ENCODE results near the gene TMEM130.

DNA sequence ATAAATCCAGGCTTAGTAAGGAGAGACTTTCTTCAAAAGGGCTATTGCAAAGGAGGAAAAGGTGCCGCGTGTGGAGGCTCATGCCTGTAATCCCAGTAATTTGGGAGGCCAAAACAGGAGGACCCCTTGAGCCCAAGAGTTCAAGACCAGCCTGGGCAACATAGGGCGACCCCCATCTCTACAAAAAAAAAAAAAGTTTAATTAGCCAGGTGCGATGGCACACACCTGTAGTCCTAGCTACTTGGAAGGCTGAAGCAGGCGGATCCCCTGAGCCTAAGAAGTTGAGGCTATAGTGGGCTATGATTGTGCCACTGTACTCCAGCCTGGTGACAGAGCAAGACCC lies 32.2 kb downstream of the TMEM130 start:
- TF ChIP-seq, protein P1, sequence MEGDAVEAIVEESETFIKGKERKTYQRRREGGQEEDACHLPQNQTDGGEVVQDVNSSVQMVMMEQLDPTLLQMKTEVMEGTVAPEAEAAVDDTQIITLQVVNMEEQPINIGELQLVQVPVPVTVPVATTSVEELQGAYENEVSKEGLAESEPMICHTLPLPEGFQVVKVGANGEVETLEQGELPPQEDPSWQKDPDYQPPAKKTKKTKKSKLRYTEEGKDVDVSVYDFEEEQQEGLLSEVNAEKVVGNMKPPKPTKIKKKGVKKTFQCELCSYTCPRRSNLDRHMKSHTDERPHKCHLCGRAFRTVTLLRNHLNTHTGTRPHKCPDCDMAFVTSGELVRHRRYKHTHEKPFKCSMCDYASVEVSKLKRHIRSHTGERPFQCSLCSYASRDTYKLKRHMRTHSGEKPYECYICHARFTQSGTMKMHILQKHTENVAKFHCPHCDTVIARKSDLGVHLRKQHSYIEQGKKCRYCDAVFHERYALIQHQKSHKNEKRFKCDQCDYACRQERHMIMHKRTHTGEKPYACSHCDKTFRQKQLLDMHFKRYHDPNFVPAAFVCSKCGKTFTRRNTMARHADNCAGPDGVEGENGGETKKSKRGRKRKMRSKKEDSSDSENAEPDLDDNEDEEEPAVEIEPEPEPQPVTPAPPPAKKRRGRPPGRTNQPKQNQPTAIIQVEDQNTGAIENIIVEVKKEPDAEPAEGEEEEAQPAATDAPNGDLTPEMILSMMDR (IDR thresholded peaks at IDR 0.05): no peak
- no peak for TF ChIP-seq POLR2AphosphoS5 (IDR thresholded peaks at IDR 0.05)

All from upper lobe of left lung (tissue), 4 donors.